HFFc6 (cell line): ENCODE results near the gene PSD2. TPM values are rescaled to one million over a fixed set of nuclear protein-coding genes. Genes with fewer than 3 reads are reported as not detected.

Source experiments
- DNase-seq: peaks from one replicate; pipeline ENCODE4 v3.0.0-alpha.2; 2018
- H3K27ac Mint-ChIP-seq: 2 replicates; pipeline ENCODE4 v1.8.0; 2020; ENCODE audit warnings: mild to moderate bottlenecking, mixed read lengths
- H3K27me3 Mint-ChIP-seq: 2 replicates; pipeline ENCODE4 v1.8.0; 2021; ENCODE audit warnings: mild to moderate bottlenecking, moderate library complexity, mixed read lengths; ENCODE audit not compliant: insufficient read depth
- H3K36me3 Mint-ChIP-seq: 2 replicates; pipeline ENCODE4 v1.8.0; 2021; ENCODE audit warnings: low read depth, mixed read lengths
- H3K4me1 Mint-ChIP-seq: 2 replicates; pipeline ENCODE4 v1.8.0; 2020; ENCODE audit warnings: low read depth, mixed read lengths
- H3K4me3 Mint-ChIP-seq: 2 replicates; pipeline ENCODE4 v1.8.0; 2020; ENCODE audit warnings: mild to moderate bottlenecking, moderate library complexity, mixed read lengths
- H3K9me3 Mint-ChIP-seq: 2 replicates; pipeline ENCODE4 v1.8.0; 2020; ENCODE audit warnings: mild to moderate bottlenecking, mixed read lengths
- CTCF ChIP-seq: fragments of 200-600 bp; sonication (generic); IDR thresholded peaks from 2 replicates; pipeline ENCODE4 v1.5.0; 2021; ENCODE audit warnings: antibody characterized with exemption, mild to moderate bottlenecking
- total RNA-seq, 6 experiments: library from RNA; stranded (reverse); fragmentation: NEBNext Ultra II Directional; extraction: Animal tissue kit (Norgen Biotek cat#: 25700); gene quantifications; 2 replicates in 1 of 6; 3 replicates in 5 of 6; pipeline ENCODE4 v1.2.3, GENCODE V29; 2021

PSD2 gene
- total RNA-seq, 6 experiments from 2014 or later, result 0.02 to 0.14 (median 0.07) TPM; not detected in 1

GRCh38 chr5:139881143-139881733 is 85.6 kb downstream of the PSD2 start:
- Mint-ChIP-seq H3K9me3 (no peaks in the 10 kb centered on the region), H3K27me3 (peaks cover 56% of the 10 kb centered on the region), H3K27ac (no peak overlapping the region), H3K4me3 (no peak overlapping the region), H3K36me3 (no peaks in the 10 kb centered on the region), H3K4me1 (peaks cover 8% of the 10 kb centered on the region)
- no peak for DNase-seq
- no peak for TF ChIP-seq CTCF

GRCh38 chr5:139882316-139882715 is 86.7 kb downstream of the PSD2 start:
- Mint-ChIP-seq H3K36me3 (no peaks in the 10 kb centered on the region), H3K27ac (no peak overlapping the region), H3K9me3 (no peaks in the 10 kb centered on the region), H3K27me3 (peaks cover 58% of the 10 kb centered on the region), H3K4me1 (peaks cover 8% of the 10 kb centered on the region), H3K4me3 (no peak overlapping the region)
- no peak for TF ChIP-seq CTCF
- DNase-seq, result no peak

- H3K9me3 Mint-ChIP-seq, result no peaks in the 10 kb centered on the region
Measured at GRCh38 chr5:139882961-139883539, 87.4 kb downstream of the PSD2 start.

GRCh38 chr5:139884144-139884543 is 88.5 kb downstream of the PSD2 start:
- Mint-ChIP-seq H3K4me3 (no peak overlapping the region), H3K9me3 (no peaks in the 10 kb centered on the region), H3K27ac (no peak overlapping the region), H3K27me3 (peaks cover 64% of the 10 kb centered on the region), H3K4me1 (peaks cover 8% of the 10 kb centered on the region), H3K36me3 (no peaks in the 10 kb centered on the region)
- no peak for DNase-seq
- no peak for TF ChIP-seq CTCF

More at GRCh38 chr5:139882961-139883539, 87.4 kb downstream of the PSD2 start:
- no peak overlapping the region for H3K4me3 Mint-ChIP-seq
- H3K4me1 Mint-ChIP-seq, result peaks cover 8% of the 10 kb centered on the region
- no peaks in the 10 kb centered on the region for H3K36me3 Mint-ChIP-seq
- no peak for DNase-seq
- no peak for TF ChIP-seq CTCF
- H3K27ac Mint-ChIP-seq, result no peak overlapping the region
- H3K27me3 Mint-ChIP-seq, result peaks cover 64% of the 10 kb centered on the region

GRCh38 chr5:139884734-139885133 is 89.1 kb downstream of the PSD2 start:
- no peak for TF ChIP-seq CTCF
- no peaks in the 10 kb centered on the region for H3K9me3 Mint-ChIP-seq
- DNase-seq, result no peak
- H3K27me3 Mint-ChIP-seq, result peaks cover 59% of the 10 kb centered on the region
- H3K4me3 Mint-ChIP-seq, result no peak overlapping the region
- H3K27ac Mint-ChIP-seq, result no peak overlapping the region
- peaks cover 8% of the 10 kb centered on the region for H3K4me1 Mint-ChIP-seq
- H3K36me3 Mint-ChIP-seq, result no peaks in the 10 kb centered on the region
